ENCODE data around the gene PPP1R3C.

PPP1R3C gene

GRCh38 chr10:91603931-91604331, 28.9 kb downstream of the PPP1R3C start:
- in situ Hi-C loops (cut with MboI; ENCODE audit: low pct_unique_long_range_greater_than_20kb, low sequenced_read_pairs, unreplicated experiment), result no loop called here
- TF ChIP-seq CTCF (IDR thresholded peaks at IDR 0.05; ENCODE audit: extremely low read depth, insufficient read depth, missing control alignments), result no peak
- no peak for DNase-seq (ENCODE audit: low spot score)

GRCh38 chr10:91602868-91603568, 29.9 kb downstream of the PPP1R3C start:
- DNase-seq (ENCODE audit: low spot score), result no peak
- in situ Hi-C loops (cut with MboI; ENCODE audit: low pct_unique_long_range_greater_than_20kb, low sequenced_read_pairs, unreplicated experiment), result no loop called here
- no peak for TF ChIP-seq CTCF (IDR thresholded peaks at IDR 0.05; ENCODE audit: extremely low read depth, insufficient read depth, missing control alignments)

GRCh38 chr10:91602449-91602848, 30.4 kb downstream of the PPP1R3C start:
- in situ Hi-C loops (cut with MboI; ENCODE audit: low pct_unique_long_range_greater_than_20kb, low sequenced_read_pairs, unreplicated experiment), result no loop called here
- no peak for TF ChIP-seq CTCF (IDR thresholded peaks at IDR 0.05; ENCODE audit: extremely low read depth, insufficient read depth, missing control alignments)
- no peak for DNase-seq (ENCODE audit: low spot score)

GRCh38 chr10:91601212-91601611, 31.7 kb downstream of the PPP1R3C start:
- no peak for DNase-seq (ENCODE audit: low spot score)
- TF ChIP-seq CTCF (IDR thresholded peaks at IDR 0.05; ENCODE audit: extremely low read depth, insufficient read depth, missing control alignments), result no peak
- in situ Hi-C loops (cut with MboI; ENCODE audit: low pct_unique_long_range_greater_than_20kb, low sequenced_read_pairs, unreplicated experiment), result no loop called here

GRCh38 chr10:91598211-91598977, 34.5 kb downstream of the PPP1R3C start:
- no peak for TF ChIP-seq CTCF (IDR thresholded peaks at IDR 0.05; ENCODE audit: extremely low read depth, insufficient read depth, missing control alignments)
- DNase-seq (ENCODE audit: low spot score), result no peak
- in situ Hi-C loops (cut with MboI; ENCODE audit: low pct_unique_long_range_greater_than_20kb, low sequenced_read_pairs, unreplicated experiment), result no loop called here

- DNase-seq (ENCODE audit: low spot score), result no peak
- in situ Hi-C loops (cut with MboI; ENCODE audit: low pct_unique_long_range_greater_than_20kb, low sequenced_read_pairs, unreplicated experiment), result no loop called here
- TF ChIP-seq CTCF (IDR thresholded peaks at IDR 0.05; ENCODE audit: extremely low read depth, insufficient read depth, missing control alignments), result no peak
These were observed 35.5 kb downstream of the PPP1R3C start for GRCh38 chr10:91597197-91597881.

All from GM13977 (cell line).